T-helper 2 cell treated with Interferon-gamma antibody and Interleukin-4, amounts not matched to agents 5 μg/mL and 100 μg/mL, for 36 hours (primary cell): ENCODE data around the gene CIAO2B.
A peak's percentile ranks its signal among the peaks of the same experiment; 100 is the strongest.
"Not testable (repeated sequence)": the region's sequence is repeated elsewhere in the genome, so short reads cannot be mapped to it uniquely, and the experiment has no call there.

Source experiments
- DNase-seq: peaks from one replicate; pipeline ENCODE4 v3.0.0; 2021; ENCODE audit warnings: low spot score
- H3K27ac Mint-ChIP-seq: one replicate; pipeline ENCODE4 v1.8.0; 2021; ENCODE audit warnings: mild to moderate bottlenecking, mixed read lengths
- H3K27me3 Mint-ChIP-seq: one replicate; pipeline ENCODE4 v1.8.0; 2021; ENCODE audit warnings: low read depth, mixed read lengths
- H3K36me3 Mint-ChIP-seq: one replicate; pipeline ENCODE4 v1.8.0; 2021; ENCODE audit warnings: low read depth, mixed read lengths
- H3K4me1 Mint-ChIP-seq: one replicate; pipeline ENCODE4 v1.8.0; 2021; ENCODE audit warnings: low read depth, mixed read lengths
- H3K4me3 Mint-ChIP-seq: one replicate; pipeline ENCODE4 v1.8.0; 2022; ENCODE audit warnings: mild to moderate bottlenecking, moderate library complexity, mixed read lengths
- H3K9me3 Mint-ChIP-seq: one replicate; pipeline ENCODE4 v1.8.0; 2021; ENCODE audit warnings: mixed read lengths

CIAO2B gene

DNA sequence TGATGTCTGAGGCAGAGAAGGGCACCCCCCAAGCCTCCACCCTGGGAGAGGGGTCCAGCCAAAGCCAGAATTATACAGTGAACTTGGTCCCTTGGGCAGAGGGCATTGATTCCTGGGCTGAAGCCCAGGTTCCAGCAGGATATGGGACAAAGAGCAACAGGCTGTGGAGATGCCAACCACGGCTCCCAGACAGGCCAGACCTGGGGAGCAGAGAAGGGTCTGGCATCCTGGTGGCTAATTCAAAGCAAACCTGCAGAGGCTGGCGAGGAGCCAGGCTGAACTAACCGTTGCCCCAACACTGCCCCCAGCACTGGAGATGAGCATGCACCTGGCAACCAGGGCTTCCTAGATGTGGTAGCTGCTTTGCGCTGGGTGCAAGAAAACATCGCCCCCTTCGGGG lies 29.8 kb upstream of the CIAO2B start:
- Mint-ChIP-seq H3K36me3 (no peaks in the 10 kb centered on the region), H3K27ac (no peak overlapping the region), H3K9me3 (no peaks in the 10 kb centered on the region), H3K4me1 (peaks cover 13% of the 10 kb centered on the region), H3K4me3 (no peak overlapping the region), H3K27me3 (no peaks in the 10 kb centered on the region)
- no peak for DNase-seq

DNA sequence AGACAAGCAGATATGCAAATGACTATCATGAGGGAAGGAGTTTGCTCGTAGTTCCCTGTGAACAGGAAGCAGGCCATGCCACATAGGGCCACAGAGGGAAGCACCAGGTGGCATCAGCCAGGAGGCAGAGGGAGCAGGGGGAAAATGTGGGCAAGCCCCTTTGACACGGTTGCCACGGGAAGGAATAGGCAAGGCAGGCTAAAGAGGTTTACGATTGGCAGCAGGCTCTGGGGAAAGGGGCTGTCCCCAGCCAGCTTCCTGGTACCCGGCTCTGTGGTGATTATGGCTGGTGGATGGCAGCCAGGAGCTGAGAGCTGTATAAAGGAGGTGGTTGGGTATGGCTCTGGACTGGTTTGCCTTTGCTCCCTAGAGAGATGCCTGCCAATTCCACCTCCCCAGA lies 27.7 kb upstream of the CIAO2B start:
- peaks cover 25% of the 10 kb centered on the region for H3K4me1 Mint-ChIP-seq
- H3K27ac Mint-ChIP-seq, result peak overlapping the region; percentile 76
- no peaks in the 10 kb centered on the region for H3K9me3 Mint-ChIP-seq
- H3K4me3 Mint-ChIP-seq, result peak overlapping the region; percentile 82
- DNase-seq, result no peak
- H3K36me3 Mint-ChIP-seq, result no peaks in the 10 kb centered on the region
- H3K27me3 Mint-ChIP-seq, result no peaks in the 10 kb centered on the region

DNA sequence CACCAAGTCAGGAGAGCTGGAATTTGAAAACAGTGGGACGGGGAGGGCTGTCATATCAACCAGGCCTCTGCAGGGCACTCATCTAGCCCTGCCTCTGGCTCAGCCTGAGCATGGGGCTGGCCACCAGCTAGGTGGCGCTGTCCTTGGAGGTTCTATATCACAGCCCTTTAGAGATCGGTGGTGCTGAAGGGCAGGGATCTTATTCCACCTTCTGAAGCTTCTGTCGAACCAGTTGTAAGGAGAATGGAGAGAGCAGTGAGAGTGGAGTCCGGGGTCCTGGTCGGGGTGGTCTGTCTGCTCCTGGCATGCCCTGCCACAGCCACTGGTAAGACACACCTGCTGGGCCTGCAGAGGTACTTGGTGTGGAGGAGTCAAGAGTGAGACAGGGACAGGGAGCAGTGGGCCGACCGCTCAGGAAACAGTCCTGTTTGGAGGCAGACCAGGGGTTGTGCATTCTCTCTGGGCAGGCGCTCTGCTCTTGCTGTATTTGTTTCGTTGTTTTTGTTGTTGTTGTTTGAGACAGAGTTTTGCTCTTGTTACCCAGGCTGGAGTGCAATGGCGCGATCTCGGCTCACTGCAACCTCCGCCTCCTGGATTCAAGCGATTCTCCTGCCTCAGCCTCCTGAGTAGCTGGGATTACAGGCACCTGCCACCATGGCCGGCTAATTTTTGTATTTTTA lies 27.0 kb upstream of the CIAO2B start, which contains the start of gene CES3:
Gene CES3 (plus strand): TSS at position 202 of the 680 bp plus-strand sequence. CDS start 42 bp downstream, at position 244.
- H3K4me3 Mint-ChIP-seq, result peak within 1 kb of the TSS; percentile 82
- no peaks in the 10 kb centered on the region for H3K27me3 Mint-ChIP-seq
- peak within 1 kb of the TSS; percentile 76 for H3K27ac Mint-ChIP-seq
- peaks cover 25% of the 10 kb centered on the region for H3K4me1 Mint-ChIP-seq
- peak; percentile 70 for DNase-seq
- H3K36me3 Mint-ChIP-seq, result no peaks in the 10 kb centered on the region
- H3K9me3 Mint-ChIP-seq, result no peaks in the 10 kb centered on the region

DNA sequence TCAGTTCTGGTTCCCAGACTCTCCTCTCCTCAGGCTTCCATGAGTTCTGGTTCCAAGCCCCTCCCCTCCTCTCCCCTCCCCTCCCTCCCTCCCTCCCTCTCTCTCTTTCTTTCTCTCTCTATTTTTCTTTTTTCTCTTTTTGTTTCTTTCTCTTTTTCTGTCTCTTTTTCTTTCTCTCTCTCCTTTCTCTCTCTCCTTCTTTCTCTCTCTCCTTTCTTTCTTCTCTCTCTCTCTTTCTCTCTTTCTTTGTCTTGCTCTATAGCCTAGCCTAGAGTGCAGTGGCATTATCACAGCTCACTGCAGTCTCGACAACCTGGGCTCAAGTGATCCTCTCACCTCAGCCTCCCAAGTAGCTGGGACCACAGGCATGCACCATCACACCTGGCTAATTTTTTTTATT lies 26.1 kb upstream of the CIAO2B start:
- Mint-ChIP-seq H3K9me3 (no peaks in the 10 kb centered on the region), H3K27ac (no peak overlapping the region), H3K27me3 (no peaks in the 10 kb centered on the region), H3K4me3 (no peak overlapping the region), H3K36me3 (no peaks in the 10 kb centered on the region), H3K4me1 (peaks cover 25% of the 10 kb centered on the region)
- no peak for DNase-seq

DNA sequence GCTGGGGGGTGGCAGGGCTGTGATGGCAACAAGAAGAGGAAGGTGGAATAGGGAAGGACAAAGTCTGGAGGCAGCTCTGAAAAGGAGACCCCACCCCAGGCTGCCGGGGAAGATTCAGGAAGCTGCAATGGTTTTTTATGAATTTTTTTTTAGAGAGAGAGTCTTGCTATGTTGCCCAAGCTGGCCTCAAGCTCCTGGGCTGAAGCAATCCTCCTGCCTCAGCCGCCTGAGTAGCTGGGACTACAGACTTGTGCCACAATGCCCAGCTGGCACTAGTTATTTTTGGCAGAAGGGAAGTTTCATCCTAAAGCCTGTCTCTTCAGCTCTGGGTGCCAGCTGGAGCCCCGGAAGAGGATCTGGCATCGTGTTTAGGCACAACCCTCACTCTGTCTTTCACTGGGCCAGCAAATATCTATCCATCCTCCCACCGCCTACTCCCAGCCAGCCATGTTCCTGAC lies 25.5 kb upstream of the CIAO2B start:
- H3K36me3 Mint-ChIP-seq, result no peaks in the 10 kb centered on the region
- H3K9me3 Mint-ChIP-seq, result no peaks in the 10 kb centered on the region
- no peak overlapping the region for H3K27ac Mint-ChIP-seq
- H3K4me1 Mint-ChIP-seq, result peaks cover 25% of the 10 kb centered on the region
- no peak for DNase-seq
- no peaks in the 10 kb centered on the region for H3K27me3 Mint-ChIP-seq
- no peak overlapping the region for H3K4me3 Mint-ChIP-seq

DNA sequence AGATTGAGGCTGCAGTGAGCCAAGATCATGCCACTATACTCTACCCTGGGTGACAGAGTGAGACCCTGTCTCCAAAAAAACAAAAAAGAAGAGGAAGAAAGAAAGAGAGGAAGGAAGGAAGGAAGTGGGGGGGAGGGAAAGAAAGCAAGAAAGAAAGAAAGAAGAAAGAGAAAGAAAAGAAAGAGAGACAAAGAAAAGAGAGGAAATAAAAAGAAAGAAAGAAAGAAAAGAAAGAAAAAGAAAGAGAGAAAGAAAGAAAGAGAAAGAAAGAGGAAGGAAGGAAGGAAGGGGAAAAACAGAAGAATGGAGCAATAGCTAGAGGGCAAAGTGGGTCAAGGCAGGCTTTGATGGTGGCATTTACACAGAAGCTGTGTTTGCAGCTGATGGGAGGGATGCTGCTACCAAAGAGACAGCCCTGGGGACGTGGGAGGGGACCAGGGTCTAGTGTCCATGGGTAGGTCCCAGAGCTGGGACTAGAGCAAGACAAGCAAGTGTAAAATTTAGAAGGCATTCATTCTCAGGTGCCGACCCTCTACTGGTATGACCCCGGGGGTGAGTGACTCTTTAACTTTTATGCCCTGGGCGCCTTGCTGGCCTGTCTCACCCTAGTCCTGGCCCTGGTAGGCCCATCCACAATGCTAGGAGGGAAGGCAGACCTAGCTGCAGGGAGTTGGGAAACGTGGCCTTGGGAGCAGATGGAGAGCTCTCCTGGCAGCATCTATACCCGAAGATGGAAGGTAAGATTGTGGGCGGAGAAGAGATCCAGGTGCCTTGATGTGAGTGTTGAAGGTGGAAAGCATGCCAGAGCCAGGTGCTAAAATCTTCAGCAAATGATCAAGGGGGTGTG lies 24.9 kb upstream of the CIAO2B start:
- Mint-ChIP-seq H3K36me3 (no peaks in the 10 kb centered on the region), H3K27ac (peak overlapping the region; percentile 53), H3K4me1 (peaks cover 25% of the 10 kb centered on the region), H3K9me3 (no peaks in the 10 kb centered on the region), H3K27me3 (no peaks in the 10 kb centered on the region), H3K4me3 (no peak overlapping the region)
- DNase-seq, result no peak

DNA sequence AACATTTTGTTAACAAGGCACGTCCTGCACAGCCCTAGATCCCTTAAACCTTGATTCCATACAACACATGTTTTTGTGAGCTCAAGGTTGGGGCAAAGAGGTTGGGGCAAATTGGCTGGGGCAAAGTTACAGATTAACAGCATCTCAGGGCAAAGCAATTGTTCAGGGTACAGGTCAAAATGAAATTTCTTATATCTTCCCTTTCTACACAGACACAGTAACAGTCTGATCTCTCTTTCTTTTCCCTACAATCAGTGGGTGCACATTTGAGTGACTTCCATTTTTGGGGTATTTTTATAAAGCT lies 21.9 kb upstream of the CIAO2B start:
- not testable (repeated sequence) for H3K36me3 Mint-ChIP-seq, H3K4me3 Mint-ChIP-seq, H3K9me3 Mint-ChIP-seq, H3K27ac Mint-ChIP-seq, DNase-seq
- Mint-ChIP-seq H3K4me1 (peaks cover 19% of the 10 kb centered on the region), H3K27me3 (peaks cover 15% of the 10 kb centered on the region)

DNA sequence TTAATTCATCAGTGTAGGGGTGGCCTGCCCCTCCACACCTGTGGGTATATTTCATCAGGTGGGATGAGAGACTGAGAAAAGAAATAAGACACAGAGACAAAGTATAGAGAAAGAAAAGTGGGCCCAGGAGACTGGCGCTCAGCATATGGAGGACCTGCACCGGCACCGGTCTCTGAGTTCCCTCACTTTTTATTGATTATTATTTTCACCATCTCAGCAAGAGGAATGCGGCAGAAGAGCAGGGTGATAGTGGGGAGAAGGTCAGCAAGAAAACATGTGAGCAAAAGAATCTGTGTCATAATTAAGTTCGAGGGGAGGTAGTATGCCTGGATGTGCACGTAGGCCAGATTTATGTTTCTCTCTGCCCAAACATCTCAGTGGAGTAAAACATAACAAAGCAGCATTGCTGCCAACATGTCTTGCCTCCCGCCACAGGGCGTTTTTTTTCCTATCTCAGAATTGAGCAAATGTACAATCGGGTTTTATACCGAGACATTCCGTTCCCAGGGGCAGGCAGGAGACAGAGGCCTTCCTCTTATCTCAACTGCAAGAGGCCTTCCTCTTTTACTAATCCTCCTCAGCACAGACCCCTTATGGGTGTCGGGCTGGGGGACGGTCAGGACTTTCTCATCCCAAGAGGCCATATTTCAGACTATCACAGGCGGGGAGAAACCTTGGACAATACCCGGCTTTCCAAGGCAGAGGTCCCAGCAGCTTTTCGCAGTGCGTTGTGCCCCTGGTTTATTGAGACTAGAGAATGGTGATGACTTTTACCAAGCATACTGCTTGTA lies 21.4 kb upstream of the CIAO2B start:
- H3K9me3 Mint-ChIP-seq, DNase-seq, H3K4me3 Mint-ChIP-seq, H3K36me3 Mint-ChIP-seq, H3K27ac Mint-ChIP-seq: not testable (repeated sequence)
- Mint-ChIP-seq H3K4me1 (peaks cover 17% of the 10 kb centered on the region), H3K27me3 (peaks cover 19% of the 10 kb centered on the region)

DNA sequence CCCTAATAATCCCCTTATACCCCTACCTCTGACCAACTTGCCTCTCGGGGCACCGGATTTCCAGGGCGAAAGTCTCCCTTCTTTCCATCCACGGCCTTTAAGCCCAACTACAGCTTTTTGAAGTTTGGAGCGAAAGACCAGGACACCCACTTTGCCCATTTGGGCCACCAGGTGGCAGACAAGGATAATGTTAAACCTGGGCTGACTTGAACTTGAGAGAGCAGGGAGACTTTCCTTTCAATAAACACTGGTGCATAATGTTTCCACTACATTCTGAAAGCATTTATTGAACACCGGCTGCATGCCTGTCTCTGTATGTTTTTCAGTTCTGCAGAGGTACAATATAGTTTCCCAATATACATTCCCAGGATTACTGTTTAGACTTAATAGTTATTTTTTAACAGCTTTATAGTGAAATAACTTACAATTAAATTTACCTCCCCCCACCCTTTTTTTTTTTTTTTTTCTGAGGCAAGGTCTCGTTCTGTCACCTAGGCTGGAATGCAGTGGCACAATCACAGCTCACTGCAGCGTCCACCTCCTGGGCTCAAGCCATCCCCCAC lies 20.0 kb upstream of the CIAO2B start:
- H3K27me3 Mint-ChIP-seq, result peaks cover 31% of the 10 kb centered on the region
- peak; percentile 67 for DNase-seq
- no peak overlapping the region for H3K27ac Mint-ChIP-seq
- H3K36me3 Mint-ChIP-seq, result no peaks in the 10 kb centered on the region
- H3K9me3 Mint-ChIP-seq, result peaks cover 9% of the 10 kb centered on the region
- H3K4me3 Mint-ChIP-seq, result no peak overlapping the region
- peaks cover 20% of the 10 kb centered on the region for H3K4me1 Mint-ChIP-seq

DNA sequence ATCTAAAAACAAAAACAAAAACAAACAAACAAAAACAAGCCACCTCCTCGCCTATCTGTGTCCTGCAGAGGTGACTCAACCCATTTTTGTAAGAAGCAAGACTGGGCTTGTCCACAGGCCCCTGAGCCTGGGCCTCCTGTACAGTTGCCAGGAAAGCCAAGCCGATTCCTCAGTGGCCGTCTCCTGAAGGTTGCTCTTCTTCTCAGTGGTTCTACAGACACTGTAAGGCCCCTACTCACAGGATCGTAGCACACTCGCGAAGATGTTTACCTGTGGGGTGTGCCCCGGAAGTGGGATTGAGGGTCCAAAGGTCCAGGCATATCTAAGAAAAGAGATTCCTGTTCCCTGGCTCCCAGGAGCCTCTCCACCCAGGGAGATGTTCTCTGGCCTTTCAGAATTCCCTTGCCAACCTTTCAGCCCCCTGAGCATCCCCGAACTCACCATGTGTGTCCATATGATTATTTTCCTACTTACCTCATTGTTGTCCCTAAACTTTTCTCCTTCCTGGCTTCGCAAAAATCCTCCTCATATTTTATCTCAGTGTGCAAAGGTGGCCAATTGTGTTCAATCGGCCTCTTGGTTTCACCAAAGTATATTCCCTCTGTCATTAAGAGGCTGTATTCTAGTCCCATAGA lies 19.4 kb upstream of the CIAO2B start:
- Mint-ChIP-seq H3K4me1 (peaks cover 17% of the 10 kb centered on the region), H3K9me3 (peaks cover 9% of the 10 kb centered on the region), H3K27ac (no peak overlapping the region), H3K4me3 (no peak overlapping the region), H3K36me3 (no peaks in the 10 kb centered on the region), H3K27me3 (peaks cover 37% of the 10 kb centered on the region)
- DNase-seq, result no peak

DNA sequence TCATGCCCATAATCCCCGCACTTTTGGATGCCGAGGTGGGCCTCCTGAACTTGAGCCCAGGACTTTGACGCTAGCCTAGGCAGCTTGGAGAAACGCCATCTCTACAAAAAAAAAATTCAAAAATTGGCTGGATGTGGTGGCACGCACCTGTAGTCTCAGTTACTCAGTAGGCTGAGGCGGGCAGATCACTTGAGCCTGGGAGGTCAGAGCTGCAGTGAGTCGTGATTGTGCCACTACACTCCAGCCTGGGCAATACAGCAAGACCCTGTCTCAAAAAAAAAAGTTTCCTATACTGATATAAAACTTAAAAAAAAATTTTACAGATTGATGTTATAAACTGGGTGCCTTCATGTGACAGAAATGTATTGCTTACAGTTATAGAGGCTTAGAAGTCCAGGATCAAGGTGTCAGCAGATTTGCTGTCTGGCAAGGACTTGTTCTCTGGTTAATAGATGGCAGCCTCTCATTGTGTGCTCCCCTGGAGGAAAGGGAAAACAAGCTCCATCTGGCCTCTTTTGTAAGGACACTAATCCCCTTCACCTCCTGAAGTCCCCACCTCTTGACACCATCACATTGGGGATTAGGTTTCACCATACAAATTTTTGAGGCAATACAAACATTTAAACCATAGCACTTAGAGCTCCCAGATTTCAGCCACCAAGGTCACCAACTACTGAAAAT lies 18.4 kb upstream of the CIAO2B start:
- H3K36me3 Mint-ChIP-seq, result no peaks in the 10 kb centered on the region
- no peak overlapping the region for H3K27ac Mint-ChIP-seq
- H3K9me3 Mint-ChIP-seq, result peaks cover 9% of the 10 kb centered on the region
- DNase-seq, result no peak
- H3K27me3 Mint-ChIP-seq, result peaks cover 43% of the 10 kb centered on the region
- peaks cover 17% of the 10 kb centered on the region for H3K4me1 Mint-ChIP-seq
- no peak overlapping the region for H3K4me3 Mint-ChIP-seq

DNA sequence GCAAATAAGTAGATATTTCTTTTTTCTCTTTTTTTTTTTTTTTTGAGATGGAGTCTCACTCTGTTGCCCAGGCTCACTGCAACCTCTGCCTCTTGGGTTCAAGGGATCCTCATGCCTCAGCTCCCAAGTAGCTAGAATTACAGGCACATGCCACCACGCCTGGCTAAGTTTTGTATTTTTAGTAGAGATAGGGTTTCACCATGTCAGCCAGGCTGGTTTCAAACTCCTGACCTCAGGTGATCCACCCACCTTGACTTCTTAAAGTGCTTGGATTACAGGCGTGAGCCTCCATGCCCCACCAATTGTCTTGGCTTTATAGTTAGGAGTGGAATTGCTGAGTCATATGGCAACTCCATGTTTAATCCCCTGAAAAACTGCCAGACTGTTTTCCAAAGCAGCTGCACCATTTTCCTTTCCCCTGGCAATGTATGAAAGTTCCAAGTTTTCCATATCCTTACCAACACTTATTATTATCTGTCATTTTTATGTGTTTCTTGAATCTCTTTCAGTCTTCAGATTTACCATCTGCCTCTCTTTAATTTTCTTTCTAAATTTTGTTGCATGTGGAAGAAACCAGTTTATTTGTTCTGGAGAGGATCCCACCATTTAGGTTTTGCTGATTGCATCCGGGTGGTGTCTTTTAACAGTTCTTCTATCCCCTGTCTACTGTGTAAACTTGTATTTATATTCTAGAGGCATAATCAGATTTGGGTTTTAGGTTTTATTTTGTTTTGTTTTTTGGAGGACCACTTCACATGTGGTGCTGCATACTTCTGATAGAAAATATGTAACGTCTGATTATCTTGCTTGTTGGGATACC lies 17.0 kb upstream of the CIAO2B start:
- Mint-ChIP-seq H3K36me3 (no peaks in the 10 kb centered on the region), H3K27me3 (peaks cover 43% of the 10 kb centered on the region), H3K4me1 (peaks cover 25% of the 10 kb centered on the region), H3K9me3 (peaks cover 9% of the 10 kb centered on the region), H3K27ac (no peak overlapping the region), H3K4me3 (no peak overlapping the region)
- DNase-seq, result no peak
